ENCODE results near the gene AKAP6.

The AKAP6 gene

GRCh38 chr14:32492457-32492856 is 163.4 kb downstream of the AKAP6 start:
- no peak for DNase-seq

DNA sequence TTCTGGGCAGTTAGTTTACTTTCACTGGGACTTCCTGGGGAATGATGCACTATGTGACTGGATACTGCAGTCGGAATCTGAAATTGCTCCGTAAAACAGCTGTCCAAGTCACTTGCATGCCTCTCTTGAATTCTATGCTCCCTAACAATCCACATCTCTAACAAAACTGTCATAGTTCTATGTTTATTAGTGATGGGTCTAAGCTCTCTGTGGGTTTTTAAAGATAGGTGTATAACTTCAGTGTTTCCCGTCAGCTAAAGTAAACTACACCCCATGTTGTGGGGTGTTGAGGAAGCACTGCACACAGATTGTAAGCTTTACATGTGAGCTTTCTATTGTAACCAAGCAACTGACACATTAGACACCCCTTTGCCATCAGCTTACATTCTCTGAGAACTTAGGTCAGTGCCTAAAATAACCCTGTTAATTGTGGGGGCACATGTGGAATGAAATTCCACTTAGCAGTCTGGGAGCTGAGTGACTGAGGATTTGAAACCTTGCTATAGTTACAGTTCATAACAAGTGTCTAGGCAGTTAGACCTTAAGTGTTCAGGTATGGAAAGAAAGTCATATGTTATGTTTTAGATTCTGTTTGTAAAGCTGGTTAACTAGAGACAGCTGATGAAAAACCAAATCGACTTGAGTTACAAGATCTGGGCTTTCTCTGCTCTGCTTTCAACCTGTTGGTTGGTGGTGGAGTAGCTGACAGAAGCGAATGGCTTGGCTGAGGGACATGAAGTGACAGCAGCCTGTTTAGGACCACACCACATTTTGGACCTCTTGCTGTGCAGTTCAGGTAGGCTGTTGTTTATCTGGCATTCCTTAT is 165.7 kb downstream of the AKAP6 start:
- no peak for DNase-seq

DNA sequence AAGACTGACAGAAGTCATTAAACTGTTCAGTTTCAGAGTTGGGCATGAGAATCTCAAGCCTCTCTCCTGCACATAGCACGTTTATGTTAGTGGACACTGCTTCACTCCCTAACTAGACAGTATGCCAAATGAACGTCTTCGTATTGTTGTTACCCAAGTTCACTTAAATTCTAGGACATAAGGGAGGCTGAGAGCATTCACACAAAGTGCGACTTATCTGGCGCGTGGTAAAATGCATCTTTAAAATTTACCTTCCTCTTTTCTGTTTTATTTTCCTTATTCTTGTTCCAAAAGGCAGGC is 166.3 kb downstream of the AKAP6 start:
- DNase-seq = no peak

DNA sequence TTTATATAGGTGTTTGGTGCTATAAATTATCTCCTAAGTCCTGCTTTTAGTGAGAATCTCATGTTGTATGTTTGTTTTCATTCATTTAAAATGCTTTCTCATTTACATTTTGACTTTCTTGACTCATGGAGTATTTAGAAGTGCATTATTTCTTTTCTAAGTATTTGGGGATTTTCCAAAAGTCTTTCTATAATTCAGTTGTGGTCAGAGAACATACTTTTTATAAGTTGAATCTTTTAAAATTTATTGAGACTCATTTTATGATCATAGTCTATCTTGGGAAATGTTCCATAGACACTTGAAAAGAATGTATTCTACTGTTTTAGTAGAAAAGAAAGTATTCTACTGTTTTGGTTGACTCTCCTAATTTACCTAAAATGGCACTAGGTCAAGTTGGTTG is 168.2 kb downstream of the AKAP6 start:
- no peak for DNase-seq

- no peak for DNase-seq
Observed at GRCh38 chr14:32507029-32507984, 178.2 kb downstream of the AKAP6 start.

- DNase-seq = no peak
Observed at GRCh38 chr14:32508281-32508680, 179.2 kb downstream of the AKAP6 start.

DNA sequence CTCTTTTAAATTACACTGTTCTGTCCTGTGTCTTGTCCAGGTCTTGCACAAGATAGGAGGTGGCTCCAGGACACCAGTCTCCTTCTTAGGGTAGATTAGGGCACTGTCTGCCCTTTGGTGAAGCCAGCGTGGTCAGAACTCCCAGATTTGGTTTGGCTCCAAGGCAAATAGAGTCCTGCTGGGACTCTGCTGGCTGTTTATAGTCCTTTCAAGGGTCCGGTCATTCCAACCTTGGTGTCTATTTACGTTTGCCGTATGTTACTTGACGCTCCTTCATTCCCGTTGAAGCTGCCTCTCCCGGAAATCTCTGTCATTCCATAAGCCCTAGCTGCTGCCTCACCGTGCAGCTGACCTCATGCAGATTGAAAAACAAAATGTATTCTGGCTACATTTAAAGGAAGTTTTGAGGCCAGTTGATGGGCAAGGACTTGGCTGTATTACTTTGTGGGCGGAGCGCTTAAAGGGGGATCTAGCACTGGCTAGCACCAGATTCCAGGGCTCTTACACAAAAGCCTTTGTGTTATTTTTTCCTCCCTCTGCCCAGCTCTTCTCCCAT is 180.6 kb downstream of the AKAP6 start:
- DNase-seq = no peak

DNA sequence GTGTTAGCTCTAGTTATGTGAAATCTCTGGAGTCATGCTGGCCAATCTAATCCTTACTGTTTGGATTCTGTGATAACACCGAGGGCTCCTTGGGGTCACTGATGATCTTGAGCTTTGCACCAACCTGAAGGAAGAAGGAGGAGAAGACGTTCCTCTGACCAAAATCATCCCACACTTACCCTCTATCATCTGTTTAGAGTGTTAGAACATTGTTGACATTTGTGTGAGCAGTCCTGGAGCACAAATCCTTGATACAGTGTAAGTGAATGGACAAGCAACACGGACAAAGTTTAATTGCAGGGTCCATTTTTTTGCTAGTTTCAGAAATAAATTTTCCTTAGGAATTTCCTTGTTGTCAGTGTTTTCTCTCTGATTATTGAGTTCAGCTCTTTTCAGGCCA is 181.7 kb downstream of the AKAP6 start:
- no peak for DNase-seq

GRCh38 chr14:32512348-32512747 is 183.2 kb downstream of the AKAP6 start:
- DNase-seq = no peak

DNA sequence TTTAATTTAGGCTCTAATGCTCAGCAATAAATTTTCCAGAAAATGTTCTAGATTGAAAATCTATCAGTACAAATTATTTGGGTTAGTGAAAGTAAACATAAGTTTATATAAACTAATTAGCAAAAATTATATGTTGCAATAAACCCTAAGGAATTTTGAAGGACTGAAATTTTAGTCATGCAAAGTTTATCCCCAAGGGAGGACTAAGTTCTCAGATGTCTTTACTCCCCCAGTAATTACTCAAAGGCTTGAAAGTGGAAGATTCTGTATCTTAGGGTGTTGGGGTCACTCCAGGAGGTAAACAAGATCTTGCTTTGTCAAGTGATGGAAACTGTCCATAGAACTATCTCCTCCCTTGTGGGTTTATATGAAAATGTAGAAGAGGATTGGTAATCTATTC is 183.7 kb downstream of the AKAP6 start:
- no peak for DNase-seq

DNA sequence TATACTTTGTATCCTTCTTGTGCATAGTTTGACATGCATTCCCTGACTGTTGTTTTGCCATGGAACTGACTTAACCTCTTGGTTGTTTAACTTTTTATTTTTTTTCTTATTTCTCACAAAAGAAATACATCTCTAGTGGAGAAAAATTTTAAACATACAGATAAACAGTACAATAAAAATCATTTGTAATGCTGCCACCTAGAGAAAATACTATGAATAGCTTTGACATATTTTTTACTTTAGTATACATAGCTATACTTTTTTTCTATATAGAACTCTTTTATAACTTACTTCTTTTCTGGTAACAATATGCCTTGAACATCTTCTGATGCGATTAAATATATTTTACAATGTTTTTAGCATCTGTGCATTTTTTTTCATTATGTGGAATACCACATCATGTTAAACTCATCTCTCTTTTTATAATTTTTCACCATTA is 184.5 kb downstream of the AKAP6 start:
- no peak for DNase-seq

DNA sequence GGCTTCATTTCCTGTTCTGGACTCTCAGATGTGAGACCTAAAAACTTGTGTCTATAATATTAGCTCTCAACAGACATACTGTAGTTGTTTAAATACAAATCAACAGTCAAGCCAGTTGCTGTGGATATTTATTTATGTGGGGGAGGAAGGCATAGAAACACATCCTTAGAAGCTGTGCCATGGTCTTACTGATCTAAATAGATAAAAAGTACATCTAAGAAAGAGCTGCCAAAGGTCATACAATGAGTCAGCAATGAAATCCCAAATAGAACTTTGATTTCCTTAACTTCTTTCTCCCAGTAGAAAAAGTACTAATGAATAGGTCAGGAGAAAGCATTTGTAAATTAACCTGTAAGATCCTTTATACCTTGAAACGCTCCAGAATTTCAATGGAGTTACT is 185.1 kb downstream of the AKAP6 start:
- no peak for DNase-seq

DNA sequence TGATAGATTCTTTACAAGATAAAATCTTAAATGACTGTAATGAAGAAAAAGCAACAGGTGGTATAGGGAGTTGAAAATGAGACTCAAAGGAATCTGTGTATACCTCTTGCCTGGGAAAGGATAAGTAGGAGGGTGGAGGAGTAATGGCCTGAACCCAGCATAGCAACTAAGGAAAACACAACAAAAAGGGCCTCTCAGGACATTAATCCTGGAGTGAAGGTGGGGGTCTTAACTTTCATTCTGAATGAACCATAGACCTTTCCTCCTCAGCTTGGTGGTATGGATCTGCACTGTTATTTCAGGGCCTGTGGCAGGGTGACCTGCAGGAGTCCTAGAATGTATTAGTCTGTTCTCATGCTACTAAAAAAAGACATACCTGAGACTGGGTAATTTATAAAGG is 185.6 kb downstream of the AKAP6 start:
- DNase-seq = no peak

- DNase-seq = no peak
Observed at GRCh38 chr14:32524609-32525375, 195.7 kb downstream of the AKAP6 start.

- no peak for DNase-seq
Observed at GRCh38 chr14:32525591-32525990, 196.5 kb downstream of the AKAP6 start.

- DNase-seq = no peak
Observed at GRCh38 chr14:32530800-32531199, 201.7 kb downstream of the AKAP6 start.

DNA sequence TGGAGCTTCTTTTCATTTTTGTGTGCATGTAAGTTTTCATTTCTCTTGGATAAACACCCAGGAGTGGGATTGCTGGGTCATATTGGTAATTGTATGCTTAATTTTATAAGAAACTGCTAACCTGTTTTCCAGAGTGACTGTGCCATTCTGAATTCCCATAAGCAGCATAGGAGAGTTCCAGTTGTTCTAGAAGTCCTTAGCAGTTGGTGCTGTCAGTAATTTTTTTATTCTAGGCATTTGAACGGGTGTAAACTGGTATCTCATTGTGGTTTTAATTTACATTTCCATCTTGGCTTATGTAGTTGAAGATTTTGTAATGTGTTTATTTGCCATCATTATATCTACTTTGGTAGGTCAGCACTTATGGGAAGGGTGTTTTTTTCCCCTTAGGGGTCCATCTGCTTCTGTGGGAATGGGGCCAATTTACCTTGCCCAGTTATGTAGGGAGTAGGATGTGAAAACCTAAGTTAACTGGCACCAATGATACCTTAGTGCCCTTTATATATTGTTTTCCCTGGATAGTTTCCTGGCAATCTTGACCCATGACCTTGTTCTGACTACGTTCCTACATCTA is 202.9 kb downstream of the AKAP6 start:
- DNase-seq = no peak

- no peak for DNase-seq
Observed at GRCh38 chr14:32534145-32534544, 205.0 kb downstream of the AKAP6 start.

- DNase-seq = no peak
Observed at GRCh38 chr14:32536175-32536574, 207.1 kb downstream of the AKAP6 start.

GRCh38 chr14:32537166-32537565 is 208.1 kb downstream of the AKAP6 start:
- DNase-seq = no peak

- no peak for DNase-seq
Observed at GRCh38 chr14:32542507-32542906, 213.4 kb downstream of the AKAP6 start.

- no peak for DNase-seq
Observed at GRCh38 chr14:32545095-32545494, 216.0 kb downstream of the AKAP6 start.

All from stimulated activated CD4-positive, alpha-beta T cell treated with anti-CD3 and anti-CD28 coated beads, Interleukin-15, amount 100 ng/mL, for 24 hours (primary cell).